Fibroblast of lung (primary cell): ENCODE results near the gene SELPLG. TPM values are rescaled to one million over a fixed set of nuclear protein-coding genes. Genes with fewer than 3 reads are reported as not detected.

Experiments used
- DNase-seq, 2 donors: peaks; one replicate each; pipeline versions ENCODE4 v3.0.0 to v3.0.0-alpha.2; 2010; ENCODE audit warnings: low read depth in 2 of 2
- H2AFZ ChIP-seq: 2 replicates; pipeline ENCODE4 v1.5.1; 2012; ENCODE audit warnings: low read length, control low read depth, inconsistent platforms
- H3K27ac ChIP-seq: 2 replicates; pipeline ENCODE4 v1.5.1; 2011; ENCODE audit warnings: low read length, control low read depth; ENCODE audit not compliant: insufficient read depth
- H3K27me3 ChIP-seq: 2 replicates; pipeline ENCODE4 v1.5.1; 2011; ENCODE audit warnings: mild to moderate bottlenecking, low read length; ENCODE audit not compliant: control insufficient read depth, insufficient read depth
- H3K36me3 ChIP-seq: 2 replicates; pipeline ENCODE4 v1.5.1; 2011; ENCODE audit warnings: low read length; ENCODE audit not compliant: control insufficient read depth, insufficient read depth
- H3K4me1 ChIP-seq: 2 replicates; pipeline ENCODE4 v1.5.1; 2011; ENCODE audit warnings: low read length; ENCODE audit not compliant: control insufficient read depth, insufficient read depth; ENCODE audit errors: extremely low read depth
- H3K4me2 ChIP-seq: 2 replicates; pipeline ENCODE4 v1.5.1; 2011; ENCODE audit warnings: low read length, control low read depth; ENCODE audit not compliant: insufficient read depth; ENCODE audit errors: extremely low read depth
- H3K4me3 ChIP-seq, 4 experiments: fragments of 200-600 bp in 1 of 4; sonication (generic) in 1 of 4; replicated peaks in 1 of 4; 2 replicates each; pipeline ENCODE4 v1.5.1; 2011 to 2016; ENCODE audit warnings: low read length in 4 of 4, low read depth in 3 of 4, mild to moderate bottlenecking in 3 of 4, control low read depth in 2 of 4, inconsistent platforms in 1 of 4, mixed read lengths in 1 of 4; ENCODE audit not compliant: insufficient read depth in 1 of 4; ENCODE audit errors: control extremely low read depth in 1 of 4
- H3K79me2 ChIP-seq: 2 replicates; pipeline ENCODE4 v1.5.1; 2012; ENCODE audit warnings: mild to moderate bottlenecking, low read length, inconsistent platforms; ENCODE audit not compliant: control insufficient read depth, insufficient read depth
- H3K9ac ChIP-seq: 2 replicates; pipeline ENCODE4 v1.5.1; 2011; ENCODE audit warnings: mild to moderate bottlenecking, low read length, control low read depth; ENCODE audit not compliant: insufficient read depth
- H3K9me3 ChIP-seq: 2 replicates; pipeline ENCODE4 v1.5.1; 2012; ENCODE audit warnings: low read depth, low read length; ENCODE audit not compliant: control insufficient read depth, insufficient read depth
- H4K20me1 ChIP-seq: 2 replicates; pipeline ENCODE4 v1.5.1; 2011; ENCODE audit warnings: low read length; ENCODE audit not compliant: control insufficient read depth, insufficient read depth; ENCODE audit errors: extremely low read depth
- EZH2 ChIP-seq: IDR thresholded peaks from 2 replicates; pipeline ENCODE4 v1.5.1; 2012; ENCODE audit warnings: low read length, control low read depth, mild to moderate bottlenecking; ENCODE audit errors: missing control alignments
- polyA plus RNA-seq, 2 donors: library from polyadenylated mRNA; depleted of rRNA in 1 of 2; stranded (reverse) in 1 of 2; unstranded in 1 of 2; fragments of >200 nt; gene quantifications; 2 replicates each; pipeline ENCODE4 v1.2.1, GENCODE V29; 2011 to 2012; ENCODE audit warnings: missing spikeins in 1 of 2
- total RNA-seq: library from RNA; depleted of rRNA; stranded (reverse); fragments of >200 nt; gene quantifications from 2 replicates; pipeline ENCODE4 v1.2.1, GENCODE V29; 2014
- TF ChIP-seq, protein P1 (sequence below), 2 donors: IDR thresholded peaks in 1 of 2; conservative IDR thresholded peaks in 1 of 2; 1 replicate in 1 of 2; 2 replicates in 1 of 2; pipeline ENCODE4 v1.5.1; 2011 to 2012; ENCODE audit warnings: low read length in 2 of 2, control low read depth in 1 of 2, inconsistent platforms in 1 of 2, low read depth in 1 of 2, mild to moderate bottlenecking in 1 of 2

The SELPLG gene
- total and polyA plus RNA-seq, 2 donors (not counting 1 experiment from before 2014, with no cell fraction given), result 1.5 to 3.0 TPM

DNA sequence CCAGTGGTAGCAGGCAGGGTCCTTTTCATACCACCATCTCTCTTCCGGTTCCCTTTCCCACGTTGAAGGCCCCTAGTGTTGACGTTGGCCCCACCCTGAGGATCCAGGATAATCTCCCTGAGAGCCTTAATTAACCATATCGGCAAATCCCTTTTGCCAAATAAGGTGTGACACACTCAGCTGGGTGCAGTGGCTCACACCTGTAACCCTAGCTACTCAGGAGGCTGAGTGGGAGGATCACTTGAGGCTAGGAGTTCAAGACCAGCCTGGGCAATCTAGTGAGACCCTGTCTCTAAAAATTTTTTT is 33.0 kb downstream of the SELPLG start:
- H3K4me2 ChIP-seq, result no peak overlapping the region
- H3K9me3 ChIP-seq, result no peaks in the 10 kb centered on the region
- no peak for DNase-seq
- H3K27ac ChIP-seq, result no peak overlapping the region
- H3K36me3 ChIP-seq, result peaks cover 3% of the 10 kb centered on the region
- peaks cover 22% of the 10 kb centered on the region for H3K79me2 ChIP-seq
- H3K4me3 ChIP-seq, result no peak overlapping the region
- no peak overlapping the region for H2AFZ ChIP-seq
- H3K27me3 ChIP-seq, result no peaks in the 10 kb centered on the region
- TF ChIP-seq, protein P1, sequence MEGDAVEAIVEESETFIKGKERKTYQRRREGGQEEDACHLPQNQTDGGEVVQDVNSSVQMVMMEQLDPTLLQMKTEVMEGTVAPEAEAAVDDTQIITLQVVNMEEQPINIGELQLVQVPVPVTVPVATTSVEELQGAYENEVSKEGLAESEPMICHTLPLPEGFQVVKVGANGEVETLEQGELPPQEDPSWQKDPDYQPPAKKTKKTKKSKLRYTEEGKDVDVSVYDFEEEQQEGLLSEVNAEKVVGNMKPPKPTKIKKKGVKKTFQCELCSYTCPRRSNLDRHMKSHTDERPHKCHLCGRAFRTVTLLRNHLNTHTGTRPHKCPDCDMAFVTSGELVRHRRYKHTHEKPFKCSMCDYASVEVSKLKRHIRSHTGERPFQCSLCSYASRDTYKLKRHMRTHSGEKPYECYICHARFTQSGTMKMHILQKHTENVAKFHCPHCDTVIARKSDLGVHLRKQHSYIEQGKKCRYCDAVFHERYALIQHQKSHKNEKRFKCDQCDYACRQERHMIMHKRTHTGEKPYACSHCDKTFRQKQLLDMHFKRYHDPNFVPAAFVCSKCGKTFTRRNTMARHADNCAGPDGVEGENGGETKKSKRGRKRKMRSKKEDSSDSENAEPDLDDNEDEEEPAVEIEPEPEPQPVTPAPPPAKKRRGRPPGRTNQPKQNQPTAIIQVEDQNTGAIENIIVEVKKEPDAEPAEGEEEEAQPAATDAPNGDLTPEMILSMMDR (conservative IDR thresholded peaks at IDR 0.05 in 1 of 2, IDR thresholded peaks at IDR 0.05 in 1 of 2; ENCODE audit: low read depth in 1 of 2, low read length in 2 of 2), result no peak
- no peak for TF ChIP-seq EZH2
- peaks cover 14% of the 10 kb centered on the region for H3K4me1 ChIP-seq
- no peak overlapping the region for H3K9ac ChIP-seq
- H4K20me1 ChIP-seq, result no peaks in the 10 kb centered on the region

DNA sequence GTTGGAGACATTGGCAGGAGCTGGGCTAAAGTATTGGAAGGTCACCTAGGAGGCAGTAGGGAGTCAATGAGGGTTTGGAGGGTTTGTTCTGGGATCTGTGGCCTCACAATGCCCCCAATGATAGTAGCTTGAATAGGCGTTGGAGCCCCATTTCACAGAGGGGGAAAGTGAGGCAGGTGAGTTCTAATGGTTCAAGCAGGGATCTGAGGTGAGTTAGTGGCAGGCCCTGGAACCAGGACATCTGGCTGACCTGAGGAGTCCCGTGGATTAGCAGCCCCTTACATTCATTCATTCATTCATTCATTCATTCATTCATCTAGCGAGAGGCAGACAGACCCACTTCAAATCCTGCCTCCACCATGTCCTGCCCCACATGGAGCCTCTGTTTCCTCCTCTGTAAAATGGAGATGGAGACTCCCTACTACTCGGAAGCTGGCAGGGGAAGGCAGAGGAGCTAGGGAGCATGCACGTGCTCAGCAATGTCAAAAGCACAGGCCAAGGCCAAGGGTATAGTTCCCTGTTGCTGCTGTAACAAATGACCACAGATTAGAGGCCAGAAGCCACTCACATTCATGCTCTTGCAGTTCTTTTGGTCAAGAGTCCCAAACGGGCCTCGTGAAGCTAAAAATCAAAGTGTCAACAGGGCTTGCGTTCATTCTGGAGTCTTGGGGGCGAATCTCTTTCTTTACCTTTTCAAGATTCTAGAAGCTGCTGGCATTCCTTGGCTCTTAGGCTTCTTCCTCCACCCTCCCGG is 33.6 kb downstream of the SELPLG start:
- H3K27ac ChIP-seq, result no peak overlapping the region
- no peak overlapping the region for H3K4me2 ChIP-seq
- no peaks in the 10 kb centered on the region for H3K27me3 ChIP-seq
- H2AFZ ChIP-seq, result no peak overlapping the region
- peaks cover 6% of the 10 kb centered on the region for H3K36me3 ChIP-seq
- TF ChIP-seq, protein P1 (conservative IDR thresholded peaks at IDR 0.05 in 1 of 2, IDR thresholded peaks at IDR 0.05 in 1 of 2; ENCODE audit: low read depth in 1 of 2, low read length in 2 of 2), result no peak
- no peak for TF ChIP-seq EZH2
- H3K9me3 ChIP-seq, result no peaks in the 10 kb centered on the region
- H3K79me2 ChIP-seq, result peaks cover 27% of the 10 kb centered on the region
- DNase-seq, result no peak
- H3K4me3 ChIP-seq, result no peak overlapping the region
- peaks cover 17% of the 10 kb centered on the region for H3K4me1 ChIP-seq
- no peak overlapping the region for H3K9ac ChIP-seq
- H4K20me1 ChIP-seq, result no peaks in the 10 kb centered on the region

DNA sequence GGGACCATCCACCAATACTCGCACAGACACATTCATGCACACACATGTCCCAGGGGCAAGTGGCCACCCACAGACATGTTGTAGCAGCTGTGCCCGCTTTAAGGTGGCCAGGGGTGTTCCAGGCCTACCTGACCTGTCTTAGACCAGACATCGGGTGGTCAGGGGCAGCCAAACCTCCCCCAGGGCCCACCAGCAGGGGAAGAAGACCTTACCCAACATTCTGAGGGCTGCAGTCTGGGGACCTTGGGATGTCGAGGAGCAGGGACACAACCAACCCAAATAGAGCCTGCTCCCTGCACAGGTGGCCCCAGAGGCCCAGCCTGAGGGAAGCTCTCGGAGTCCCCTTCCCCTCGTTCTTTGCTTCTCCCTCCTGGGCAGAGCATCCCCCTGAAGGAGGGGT is 34.2 kb downstream of the SELPLG start:
- peaks cover 19% of the 10 kb centered on the region for H3K4me1 ChIP-seq
- no peaks in the 10 kb centered on the region for H4K20me1 ChIP-seq

More for the DNA sequence above, 34.2 kb downstream of the SELPLG start:
- no peaks in the 10 kb centered on the region for H3K27me3 ChIP-seq
- H3K9ac ChIP-seq, result no peak overlapping the region
- peaks cover 8% of the 10 kb centered on the region for H3K36me3 ChIP-seq
- H3K27ac ChIP-seq, result no peak overlapping the region
- H3K4me2 ChIP-seq, result no peak overlapping the region
- no peak overlapping the region for H3K4me3 ChIP-seq
- TF ChIP-seq, protein P1 (conservative IDR thresholded peaks at IDR 0.05 in 1 of 2, IDR thresholded peaks at IDR 0.05 in 1 of 2; ENCODE audit: low read depth in 1 of 2, low read length in 2 of 2), result no peak
- no peak for TF ChIP-seq EZH2
- DNase-seq, result no peak
- no peak overlapping the region for H2AFZ ChIP-seq
- peaks cover 31% of the 10 kb centered on the region for H3K79me2 ChIP-seq
- H3K9me3 ChIP-seq, result no peaks in the 10 kb centered on the region
